Spleen (tissue), 11 donors: ENCODE results near the gene PPP4C. TPM values are rescaled to one million over a fixed set of nuclear protein-coding genes. Genes with fewer than 3 reads are reported as not detected.
A peak's percentile ranks its signal among the peaks of the same experiment; 100 is the strongest.

Experiments
- DNase-seq: peaks from one replicate; pipeline ENCODE4 v3.0.0-alpha.2; 2020
- H3K27ac ChIP-seq, 8 donors: fragments of 200-600 bp; sonication (generic) in 7 of 8; 1 replicate in 4 of 8; 2 replicates in 4 of 8; pipeline versions ENCODE4 v1.5.0 to v1.8.0; 2016 to 2021; ENCODE audit warnings: inconsistent platforms in 4 of 8, mild to moderate bottlenecking in 4 of 8, moderate library complexity in 1 of 8
- H3K27me3 ChIP-seq, 7 donors: fragments of 200-600 bp; sonication (generic) in 6 of 7; replicated peaks in 1 of 7; 1 replicate in 4 of 7; 2 replicates in 3 of 7; pipeline versions ENCODE4 v1.5.0 to v1.8.0; 2016 to 2021; ENCODE audit warnings: inconsistent platforms in 3 of 7, mild to moderate bottlenecking in 1 of 7
- H3K36me3 ChIP-seq, 6 donors: fragments of 200-600 bp; sonication (generic) in 5 of 6; 1 replicate in 4 of 6; 2 replicates in 2 of 6; pipeline versions ENCODE4 v1.5.0 to v1.8.0; 2016 to 2021; ENCODE audit warnings: inconsistent platforms in 2 of 6
- H3K4me1 ChIP-seq, 6 donors: fragments of 200-600 bp; sonication (generic) in 5 of 6; 1 replicate in 3 of 6; 2 replicates in 3 of 6; pipeline versions ENCODE4 v1.5.0 to v1.8.0; 2016 to 2021; ENCODE audit warnings: inconsistent platforms in 3 of 6
- H3K4me3 ChIP-seq, 8 donors: fragments of 200-600 bp; sonication (generic) in 7 of 8; 1 replicate in 4 of 8; 2 replicates in 4 of 8; pipeline versions ENCODE4 v1.5.0 to v1.8.0; 2016 to 2021; ENCODE audit warnings: inconsistent platforms in 4 of 8, mild to moderate bottlenecking in 4 of 8, moderate library complexity in 2 of 8
- H3K9me3 ChIP-seq, 8 donors: fragments of 200-600 bp; sonication (generic) in 7 of 8; 1 replicate in 4 of 8; 2 replicates in 4 of 8; pipeline versions ENCODE4 v1.5.0 to v1.8.0; 2016 to 2021; ENCODE audit warnings: inconsistent platforms in 4 of 8
- CTCF ChIP-seq, 11 experiments: fragments of 200-600 bp in 7 of 11; fragments of 450-650 bp in 4 of 11; sonication (generic) in 4 of 11; IDR thresholded peaks in 8 of 11; conservative IDR thresholded peaks in 3 of 11; 1 replicate in 7 of 11; 2 replicates in 4 of 11; pipeline versions ENCODE4 v1.4.0 to v1.8.0; 2016 to 2021; ENCODE audit warnings: antibody characterized with exemption in 11 of 11, inconsistent platforms in 4 of 11, mild to moderate bottlenecking in 1 of 11
- POLR2A ChIP-seq, 3 donors: fragments of 450-650 bp; IDR thresholded peaks; one replicate each; pipeline ENCODE4 v1.5.1; 2017; ENCODE audit warnings: antibody characterized with exemption in 3 of 3, mild to moderate bottlenecking in 1 of 3
- POLR2AphosphoS5 ChIP-seq, 3 donors: sonication (generic); formaldehyde crosslinking; IDR thresholded peaks; one replicate each; pipeline ENCODE4 v1.5.1; 2017; ENCODE audit warnings: antibody characterized with exemption in 3 of 3
- WGBS, 5 donors: extraction: QIAGEN DNeasy Blood & Tissue Kit in 3 of 5; methylation state at CpG; one replicate each; pipeline versions ENCODE4 v1.1.5 to v1.1.7; 2013 to 2018; 5-methylcytosine and 5-hydroxymethylcytosine counted together
- intact Hi-C: fragments of 100-400 bp; cut with DNase I; formaldehyde crosslinking; loops from one replicate; pipeline ENCODE4 v1.15.0; 2023; ENCODE audit warnings: low total_unique reads
- polyA plus RNA-seq, 3 donors: library from polyadenylated mRNA; stranded (reverse); fragments of 200-250 nt; gene quantifications; one replicate each; pipeline ENCODE4 v1.2.1, GENCODE V29; 2013
- total RNA-seq, 7 donors: library from RNA; depleted of rRNA in 3 of 7; stranded (reverse); fragments of >200 nt in 3 of 7; fragmentation: NEBNext Ultra II Directional in 4 of 7; extraction: Animal tissue kit (Norgen Biotek cat#: 25700) in 4 of 7; gene quantifications; one replicate each; pipeline versions ENCODE4 v1.1.0 to v1.2.1, GENCODE V29; 2016 to 2021
- donor health status: healthy with polysubstance abuse.
- donor health status: DM: no; HTN: no; CAD: no; lungs with moderate emphysema.
- donor health status: DM: no; HTN: no; CAD: no.
- donor health status: Bipolar disorder and iron deficiency.
- donor health status: healthy.
- donor health status: DM: no; HTN: no; CAD: no.
- donor health status: DM: yes; HTN: yes; CAD: no.

Gene PPP4C
- total and polyA plus RNA-seq, 10 donors = 43.9 to 128 (median 76.1) TPM

GRCh38 chr16:30068750-30069610 is 6.8 kb upstream of the PPP4C start:
- H3K4me1 ChIP-seq = peaks cover 25 to 68% (median 50%) of the 10 kb centered on the region in 6 donors
- intact Hi-C loops = no loop called here
- DNase-seq = no peak
- H3K36me3 ChIP-seq = peaks cover 10 to 73% (median 68%) of the 10 kb centered on the region in 6 donors
- H3K27me3 ChIP-seq = no peaks in the 10 kb centered on the region
- no peaks in the 10 kb centered on the region for H3K9me3 ChIP-seq
- H3K4me3 ChIP-seq = peak overlapping the region in 1 of 8 donors; percentile 0
- TF ChIP-seq POLR2AphosphoS5 (IDR thresholded peaks at IDR 0.05) (peak in 2 of 3 donors; percentile 8 to 41), CTCF (IDR thresholded peaks at IDR 0.05 in 8 of 11, conservative IDR thresholded peaks at IDR 0.05 in 3 of 11) (peak in 10 of 11 experiments; percentile 16 to 62 (median 38)), POLR2A (IDR thresholded peaks at IDR 0.05) (no peak)
- 82 to 98% (median 84%) methylated on average over 9 to 17 of the region's 17 CpGs for WGBS, 5 donors
- peak overlapping the region in 6 of 8 donors; percentile 17 to 100 (median 79) for H3K27ac ChIP-seq

GRCh38 chr16:30069611-30070462 is 6.0 kb upstream of the PPP4C start:
- H3K36me3 ChIP-seq = peaks cover 10 to 73% (median 68%) of the 10 kb centered on the region in 6 donors
- H3K27me3 ChIP-seq = no peaks in the 10 kb centered on the region
- intact Hi-C loops = no loop called here
- no peak for TF ChIP-seq POLR2A (IDR thresholded peaks at IDR 0.05)
- no peak for TF ChIP-seq CTCF (IDR thresholded peaks at IDR 0.05 in 8 of 11, conservative IDR thresholded peaks at IDR 0.05 in 3 of 11)
- peak in 2 of 3 donors; percentile 42 to 61 for TF ChIP-seq POLR2AphosphoS5 (IDR thresholded peaks at IDR 0.05)
- peaks cover 28 to 63% (median 51%) of the 10 kb centered on the region in 6 donors for H3K4me1 ChIP-seq
- no peak for DNase-seq
- H3K27ac ChIP-seq = peak overlapping the region in 7 of 8 donors; percentile 14 to 100 (median 58)
- WGBS, 5 donors = 76 to 87% (median 83%) methylated on average over 30 to 31 of the region's 31 CpGs
- no peaks in the 10 kb centered on the region for H3K9me3 ChIP-seq
- H3K4me3 ChIP-seq = peak overlapping the region in 1 of 8 donors; percentile 0

GRCh38 chr16:30070490-30070889 is 5.3 kb upstream of the PPP4C start:
- H3K4me1 ChIP-seq = peaks cover 32 to 67% (median 57%) of the 10 kb centered on the region in 6 donors
- intact Hi-C loops = no loop called here
- H3K9me3 ChIP-seq = no peaks in the 10 kb centered on the region
- no peak for TF ChIP-seq POLR2AphosphoS5 (IDR thresholded peaks at IDR 0.05)
- no peak for TF ChIP-seq CTCF (IDR thresholded peaks at IDR 0.05 in 8 of 11, conservative IDR thresholded peaks at IDR 0.05 in 3 of 11)
- no peak for TF ChIP-seq POLR2A (IDR thresholded peaks at IDR 0.05)
- no peak overlapping the region for H3K4me3 ChIP-seq
- no peak for DNase-seq
- H3K36me3 ChIP-seq = peaks cover 10 to 73% (median 68%) of the 10 kb centered on the region in 6 donors
- peak overlapping the region in 5 of 8 donors; percentile 25 to 100 (median 61) for H3K27ac ChIP-seq
- H3K27me3 ChIP-seq = no peaks in the 10 kb centered on the region
